GM19240 (cell line): Measurements from ENCODE around the gene RAB3IL1.

Experiments
- DNase-seq: peaks from one replicate; pipeline ENCODE4 v3.0.0; 2011; ENCODE audit warnings: low spot score; ENCODE audit not compliant: insufficient read length

The RAB3IL1 gene

DNA sequence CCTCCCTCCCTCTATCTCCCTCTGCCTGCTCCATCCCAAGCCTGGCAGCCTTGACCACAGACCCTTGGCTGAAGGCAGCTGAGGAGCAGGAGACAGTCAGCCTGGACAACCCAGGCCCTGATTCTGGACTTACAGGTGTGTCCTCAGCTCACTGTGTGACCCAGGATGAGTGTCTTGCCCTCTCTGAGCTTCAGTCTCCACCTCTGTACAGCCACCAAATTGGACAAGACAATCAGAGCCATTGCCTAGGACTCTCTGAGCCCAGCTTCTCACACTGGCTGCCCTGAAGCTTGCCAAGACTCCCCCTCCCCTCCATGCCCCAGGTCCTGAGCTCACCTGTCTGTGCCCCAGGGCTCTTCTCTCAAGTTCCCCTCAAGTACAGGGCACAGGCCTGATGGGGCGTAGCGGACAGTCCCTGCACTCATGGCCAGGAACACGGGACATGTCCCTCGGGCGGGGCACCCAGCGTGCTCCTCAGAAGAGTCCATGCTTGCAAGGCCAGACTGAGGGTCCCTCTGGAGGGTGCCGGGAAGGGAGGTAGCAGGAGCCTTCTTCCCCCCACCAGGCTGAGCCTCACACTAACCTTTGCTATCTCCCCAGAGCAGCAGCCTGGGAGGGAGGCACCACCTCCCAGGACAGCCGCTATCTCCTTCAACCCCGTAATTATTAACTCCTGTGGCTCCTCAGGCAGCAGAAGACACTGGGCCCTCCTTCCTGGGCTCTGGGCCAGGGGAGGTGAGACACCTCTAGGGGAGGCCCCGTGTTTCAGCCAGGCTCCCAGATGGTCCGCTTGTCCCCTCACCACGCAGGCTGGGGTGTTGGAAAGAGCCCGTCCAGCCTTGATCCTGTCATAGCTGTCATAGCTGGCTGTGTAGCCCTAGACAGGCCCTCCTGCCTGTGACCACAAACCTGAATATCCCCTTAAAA is 2.6 kb upstream of the RAB3IL1 start:
- no peak for DNase-seq

DNA sequence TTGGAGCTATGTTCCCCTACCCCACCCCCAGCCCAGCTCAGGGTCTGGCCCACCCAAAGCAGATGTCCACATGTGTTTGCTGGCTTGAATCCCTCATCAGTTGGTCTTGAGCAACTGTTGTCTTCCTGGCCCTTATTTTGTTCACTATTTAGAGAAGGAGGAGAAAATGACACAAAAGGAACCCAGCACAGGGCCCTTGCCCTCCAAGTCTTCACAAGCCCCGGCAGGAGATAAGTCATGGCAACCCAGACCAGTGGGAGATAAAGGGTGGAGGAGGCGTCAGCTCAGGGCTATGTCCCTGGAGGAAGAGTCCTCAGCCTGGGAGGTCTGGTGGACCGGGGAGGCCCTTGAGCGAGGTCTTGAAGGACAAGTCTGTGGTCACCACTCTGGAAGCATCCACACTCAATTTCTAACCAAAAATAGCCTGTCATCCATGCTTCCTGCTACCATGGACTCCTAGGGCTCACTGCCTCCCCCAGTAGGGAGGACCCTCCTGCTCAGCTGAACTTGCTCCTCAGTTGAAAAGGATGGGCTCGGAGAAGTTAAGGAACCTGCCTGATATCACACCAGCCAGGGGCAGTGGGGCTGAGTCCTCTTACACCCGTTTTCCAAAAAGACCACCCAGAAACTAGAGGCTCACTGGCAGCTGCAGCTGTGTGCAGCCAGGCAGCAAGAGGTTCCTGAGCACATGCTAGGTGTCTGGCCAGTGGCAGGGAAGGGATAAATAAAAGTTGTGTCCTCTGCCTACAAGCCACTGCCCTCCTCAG is 1.8 kb upstream of the RAB3IL1 start:
- no peak for DNase-seq

- peak; percentile 1 for DNase-seq
Measured at GRCh38 chr11:61918251-61918937, 1.0 kb upstream of the RAB3IL1 start.

GRCh38 chr11:61916737-61917333 is 531 bp downstream of the RAB3IL1 start:
- peak; percentile 1 for DNase-seq

- DNase-seq = peak; percentile 2
Measured at GRCh38 chr11:61914471-61915171, 2.7 kb downstream of the RAB3IL1 start.

GRCh38 chr11:61913699-61914395 is 3.5 kb downstream of the RAB3IL1 start:
- peak; percentile 1 for DNase-seq

DNA sequence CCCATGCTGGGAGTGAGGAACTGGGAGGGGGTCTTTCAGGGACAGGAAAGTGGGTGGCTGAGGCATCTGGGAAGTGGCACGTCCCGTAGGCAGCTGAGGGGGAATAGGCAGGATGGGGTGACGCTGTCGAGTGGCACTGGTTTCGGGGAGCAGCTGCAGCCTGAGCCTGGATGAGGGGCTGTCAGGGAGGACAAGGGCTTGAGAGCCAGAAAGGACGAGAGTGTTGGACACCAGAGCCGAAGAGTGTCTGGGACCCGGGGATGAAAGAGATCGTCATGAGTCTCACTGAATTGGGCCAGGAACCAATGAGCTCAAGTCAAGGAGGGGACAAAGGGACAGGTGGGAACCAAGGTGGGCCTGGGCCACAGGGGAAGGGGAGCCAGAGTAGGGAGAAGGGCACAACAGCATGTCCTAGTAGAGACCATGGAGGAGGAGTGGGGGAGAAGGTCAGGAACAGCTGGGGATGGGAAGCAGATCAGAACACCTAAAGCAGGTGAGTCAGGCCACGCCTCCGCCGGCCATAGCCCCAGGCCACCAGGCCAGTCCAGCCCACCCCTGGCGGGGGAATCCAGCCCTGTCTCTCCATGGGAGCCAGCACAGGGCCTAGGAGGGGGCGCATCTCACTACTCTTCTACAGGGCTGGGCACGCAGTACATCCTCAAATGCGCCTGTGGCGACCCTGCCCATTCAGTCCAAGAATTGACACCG is 4.2 kb downstream of the RAB3IL1 start:
- peak; percentile 3 for DNase-seq

- DNase-seq = no peak
Measured at GRCh38 chr11:61912530-61912898, 4.9 kb downstream of the RAB3IL1 start.

DNA sequence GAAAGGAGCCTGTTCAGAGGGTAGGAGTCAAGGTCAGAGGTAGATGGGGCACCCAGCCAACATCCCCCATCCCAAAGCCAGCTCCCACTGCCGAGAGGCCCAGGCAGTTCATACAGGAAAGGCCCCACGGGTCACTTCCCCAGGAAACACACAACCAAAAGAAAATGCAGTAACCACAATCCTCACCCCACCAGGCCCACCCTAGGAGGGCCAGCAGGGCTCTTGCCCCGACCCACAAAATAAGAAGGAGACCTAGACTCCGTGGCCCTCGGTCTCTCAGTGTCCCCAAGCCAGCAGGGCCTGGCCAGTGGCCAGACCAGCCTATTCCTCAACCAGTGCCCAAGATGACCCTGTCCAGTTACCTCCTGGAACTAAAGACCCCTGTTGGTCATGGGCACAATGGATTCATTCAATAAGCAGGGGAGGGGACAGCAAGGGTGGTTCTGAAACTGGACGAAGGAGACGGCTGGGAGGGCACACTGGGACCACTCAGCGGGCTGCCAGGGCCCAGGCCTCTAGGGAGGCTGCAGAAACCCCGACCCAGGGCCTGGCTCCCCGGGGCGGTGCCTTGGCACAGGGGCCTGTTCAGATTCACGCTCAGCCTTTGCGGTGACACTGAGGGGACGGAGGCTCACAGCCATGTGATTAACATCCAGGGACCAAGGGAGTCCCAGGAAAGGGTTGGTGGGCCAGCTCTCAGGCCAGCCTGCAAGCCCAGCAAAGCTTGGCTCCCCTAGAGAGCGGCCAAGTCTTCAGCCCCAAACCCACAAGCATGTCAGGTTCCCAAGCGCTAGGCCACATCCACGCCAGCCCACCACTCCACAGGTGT is 5.5 kb downstream of the RAB3IL1 start:
- no peak for DNase-seq

DNA sequence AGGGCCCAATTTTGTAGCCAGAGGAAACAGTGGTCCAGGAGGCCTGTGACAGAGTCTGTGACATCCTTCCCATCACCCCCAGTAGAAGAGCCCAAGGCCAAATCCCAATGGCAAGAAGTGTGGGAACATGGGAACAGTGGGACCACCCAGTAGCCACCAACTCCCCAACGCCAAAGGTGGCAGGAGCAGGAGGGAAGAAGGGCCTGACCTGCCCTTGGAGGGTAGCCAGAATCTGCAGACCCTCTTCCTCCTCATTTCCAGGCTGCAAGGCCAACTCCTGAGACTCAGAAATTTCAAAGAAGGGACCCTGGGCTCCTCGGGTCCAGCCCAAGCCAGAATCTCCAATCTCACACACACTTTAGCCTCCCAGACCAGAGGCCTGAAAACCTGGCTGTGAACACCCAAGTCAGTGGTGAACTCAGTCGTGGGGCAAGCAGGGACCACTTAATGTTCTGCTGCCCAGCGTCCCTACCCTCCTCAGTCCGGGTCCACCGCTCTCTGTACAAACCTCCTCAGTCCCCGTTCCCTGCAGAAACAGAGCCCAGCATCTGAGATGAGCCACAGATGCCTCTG is 6.2 kb downstream of the RAB3IL1 start:
- no peak for DNase-seq

GRCh38 chr11:61910187-61911127 is 6.9 kb downstream of the RAB3IL1 start:
- DNase-seq = no peak

DNA sequence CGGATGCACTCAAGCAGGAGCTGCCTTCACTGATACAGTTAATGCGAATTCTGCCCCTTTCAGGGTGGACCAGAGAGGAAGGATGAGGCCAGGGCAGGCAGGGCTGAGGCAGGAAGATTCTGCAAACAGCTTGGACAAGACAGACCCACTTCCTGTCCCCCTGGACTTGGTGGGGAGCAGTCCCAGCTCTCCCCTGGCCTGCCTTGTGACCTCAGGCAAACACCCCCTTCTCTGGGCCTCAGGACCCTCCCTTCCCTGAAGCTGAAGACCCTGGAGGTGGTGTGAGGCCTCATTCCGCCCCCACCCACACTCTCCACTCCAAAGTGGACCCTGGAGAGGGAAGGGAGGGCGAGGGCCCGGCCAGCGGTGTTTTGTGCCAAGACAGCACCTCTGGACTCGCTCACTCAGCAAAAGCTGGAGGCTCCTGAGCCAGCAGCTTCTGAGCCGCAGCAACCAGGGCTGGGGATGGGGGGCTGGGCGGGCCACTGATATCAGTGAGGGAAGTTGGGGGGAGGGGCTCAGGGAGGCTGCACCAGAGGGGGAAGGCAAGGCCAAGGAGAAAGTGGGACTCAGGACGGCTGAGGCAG is 8.5 kb downstream of the RAB3IL1 start:
- no peak for DNase-seq

GRCh38 chr11:61907871-61908729 is 9.3 kb downstream of the RAB3IL1 start:
- no peak for DNase-seq

DNA sequence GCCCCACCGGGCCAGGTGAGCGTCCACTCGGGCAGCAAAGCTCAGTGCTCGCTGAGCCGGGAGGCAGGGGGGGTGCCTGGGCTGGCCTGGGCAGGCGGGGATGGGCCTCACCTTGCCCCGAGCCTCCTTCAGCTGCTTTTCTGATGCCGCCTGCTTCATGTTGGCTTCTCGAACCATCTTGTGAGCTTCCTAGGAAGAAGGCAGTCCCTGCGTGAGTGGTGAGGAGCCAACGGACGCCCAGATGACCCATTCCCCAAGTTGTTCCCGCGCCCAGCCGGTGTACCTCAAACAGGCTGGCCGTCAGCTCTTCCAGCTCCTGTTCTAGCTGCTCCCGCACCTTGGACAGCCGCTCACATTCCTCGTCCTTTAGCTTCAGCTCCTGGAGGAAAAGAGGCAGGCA is 10.1 kb downstream of the RAB3IL1 start:
- no peak for DNase-seq

DNA sequence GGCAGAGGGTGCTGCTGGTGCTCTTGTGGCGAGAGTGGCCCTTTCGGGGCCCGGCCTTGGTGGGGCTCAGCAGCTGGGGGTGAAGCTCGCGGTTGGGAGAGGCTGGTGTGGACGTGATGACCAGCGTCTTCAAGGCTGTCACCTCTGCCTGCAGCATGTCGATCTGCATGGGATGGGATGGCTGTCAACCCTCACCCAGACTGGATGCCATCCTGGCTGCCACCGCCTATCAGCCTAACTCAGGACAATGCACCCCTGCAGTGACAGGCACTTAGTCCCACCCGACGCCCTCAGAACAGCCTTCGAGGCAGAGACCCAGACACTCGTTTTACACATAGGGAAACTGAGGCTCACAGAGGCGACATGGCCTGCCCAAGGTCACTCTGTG is 10.8 kb downstream of the RAB3IL1 start:
- DNase-seq = no peak
